Measurements from ENCODE around the gene LRP1B.

Gene LRP1B

GRCh38 chr2:140604096-140604495 lies 1526.7 kb downstream of the LRP1B start:
- TF ChIP-seq POLR2AphosphoS5 (IDR thresholded peaks at IDR 0.05; ENCODE audit: low read depth, low read length), result no peak

DNA sequence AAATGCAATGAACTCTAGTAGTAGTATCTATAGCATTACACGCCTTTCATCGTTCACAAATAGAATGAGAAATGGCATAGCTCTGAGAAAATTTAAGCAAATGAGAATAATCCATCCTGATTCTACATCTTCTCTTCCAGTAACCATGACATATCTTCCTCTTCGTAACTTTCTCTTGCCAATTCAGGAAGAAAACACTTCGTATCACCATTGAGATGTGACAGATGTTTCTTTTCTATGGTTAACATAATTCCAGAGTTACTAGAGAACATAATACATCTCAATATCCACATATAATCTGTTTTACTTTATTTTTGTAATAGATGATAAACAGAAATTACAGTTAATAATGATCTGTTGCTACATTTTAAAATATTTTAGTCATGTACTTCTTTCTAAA lies 1527.4 kb downstream of the LRP1B start:
- TF ChIP-seq REST (IDR thresholded peaks at IDR 0.05; ENCODE audit: insufficient read depth in 1 of 2, low read depth in 2 of 2, low read length in 2 of 2) (no peak), FOXP2 (optimal IDR thresholded peaks at IDR 0.05; ENCODE audit: borderline replicate concordance, extremely low read depth, extremely low read length, insufficient read depth) (no peak), TAF1 (IDR thresholded peaks at IDR 0.05; ENCODE audit: borderline replicate concordance, insufficient read depth, low read length) (no peak), POLR2AphosphoS5 (IDR thresholded peaks at IDR 0.05; ENCODE audit: low read depth, low read length) (no peak), SIN3A (IDR thresholded peaks at IDR 0.05; ENCODE audit: borderline replicate concordance, insufficient read depth, low read length) (no peak)

DNA sequence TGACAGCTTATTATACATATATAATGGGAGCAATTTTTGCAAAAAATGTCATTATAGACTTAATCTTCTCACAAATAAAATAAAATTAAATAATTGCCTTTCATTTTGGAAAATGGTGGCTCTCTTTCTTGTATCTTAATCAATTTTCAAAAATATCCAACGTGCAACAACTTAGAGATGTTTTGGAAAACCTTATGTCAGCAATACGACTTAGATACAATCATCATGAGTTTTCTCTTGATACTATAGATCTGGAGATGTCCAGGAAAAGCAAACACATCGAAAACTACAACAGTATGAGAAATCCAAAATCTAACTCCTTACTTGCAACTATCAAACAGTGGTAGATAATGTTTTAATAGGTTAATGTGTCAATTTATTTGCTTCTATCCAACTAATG lies 1529.0 kb downstream of the LRP1B start:
- no peak for TF ChIP-seq TAF1 (IDR thresholded peaks at IDR 0.05; ENCODE audit: borderline replicate concordance, insufficient read depth, low read length)
- no peak for TF ChIP-seq POLR2AphosphoS5 (IDR thresholded peaks at IDR 0.05; ENCODE audit: low read depth, low read length)
- no peak for TF ChIP-seq FOXP2 (optimal IDR thresholded peaks at IDR 0.05; ENCODE audit: borderline replicate concordance, extremely low read depth, extremely low read length, insufficient read depth)
- no peak for TF ChIP-seq REST (IDR thresholded peaks at IDR 0.05; ENCODE audit: insufficient read depth in 1 of 2, low read depth in 2 of 2, low read length in 2 of 2)

DNA sequence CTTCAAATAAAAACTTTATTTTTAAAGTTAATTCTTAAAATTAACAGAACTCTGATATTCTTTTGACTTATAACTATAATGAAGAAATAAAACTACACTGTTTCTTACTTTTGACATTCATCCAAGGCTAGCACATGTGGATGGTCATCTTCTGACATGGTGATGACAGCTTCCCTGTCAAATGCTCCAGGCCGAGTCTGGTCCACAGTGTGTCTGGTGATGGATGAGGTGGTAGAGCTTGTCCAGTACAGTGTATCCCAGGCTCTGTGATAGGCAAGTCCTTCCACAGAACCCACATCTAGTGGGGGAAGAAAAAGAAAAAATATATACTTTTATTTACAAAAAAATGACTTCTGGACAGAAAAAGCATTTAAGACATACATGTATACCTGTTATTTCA lies 1529.5 kb downstream of the LRP1B start:
- TF ChIP-seq POLR2AphosphoS5 (IDR thresholded peaks at IDR 0.05; ENCODE audit: low read depth, low read length) (no peak), REST (IDR thresholded peaks at IDR 0.05; ENCODE audit: insufficient read depth in 1 of 2, low read depth in 2 of 2, low read length in 2 of 2) (no peak), FOXP2 (optimal IDR thresholded peaks at IDR 0.05; ENCODE audit: borderline replicate concordance, extremely low read depth, extremely low read length, insufficient read depth) (no peak), SIN3A (IDR thresholded peaks at IDR 0.05; ENCODE audit: borderline replicate concordance, insufficient read depth, low read length) (no peak)

DNA sequence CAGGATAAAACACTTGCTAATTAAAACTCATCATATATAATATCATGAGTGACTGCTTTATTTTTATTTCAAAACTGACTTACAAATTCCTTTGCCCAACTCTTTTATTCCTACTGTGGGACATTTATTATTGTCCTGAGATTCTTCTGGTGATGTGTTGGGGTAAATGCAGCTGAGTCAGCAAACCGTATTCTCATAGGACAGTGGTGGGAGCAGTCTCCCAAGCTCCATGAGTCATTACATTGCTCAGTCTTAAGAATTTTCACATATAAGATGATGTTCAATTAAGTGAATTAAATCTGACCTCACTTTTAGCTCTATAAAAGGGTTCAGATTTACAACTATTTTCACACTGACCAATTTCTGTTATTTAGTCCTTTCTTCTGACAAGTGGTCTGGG lies 1530.7 kb downstream of the LRP1B start:
- TF ChIP-seq SIN3A (IDR thresholded peaks at IDR 0.05; ENCODE audit: borderline replicate concordance, insufficient read depth, low read length), result no peak
- TF ChIP-seq POLR2AphosphoS5 (IDR thresholded peaks at IDR 0.05; ENCODE audit: low read depth, low read length), result no peak
- TF ChIP-seq REST (IDR thresholded peaks at IDR 0.05; ENCODE audit: insufficient read depth in 1 of 2, low read depth in 2 of 2, low read length in 2 of 2), result no peak
- TF ChIP-seq TAF1 (IDR thresholded peaks at IDR 0.05; ENCODE audit: borderline replicate concordance, insufficient read depth, low read length), result no peak

Data from PFSK-1 (cell line).